Lower lobe of right lung (tissue), 2 donors: ENCODE results near the gene TMEM184B. TPM values are rescaled to one million over a fixed set of nuclear protein-coding genes. Genes with fewer than 3 reads are reported as not detected.

Experiments used
- ATAC-seq, 2 donors: fragments of 200-7000 bp; cut with Tn5 transposase; one replicate each; pipeline ENCODE4 v1.9.1; 2020 to 2022; ENCODE audit warnings: mild to moderate bottlenecking in 2 of 2, moderate library complexity in 2 of 2
- DNase-seq: peaks from one replicate; pipeline ENCODE4 v3.0.0-alpha.2; 2020
- H3K27ac ChIP-seq: fragments of 200-600 bp; one replicate; pipeline ENCODE4 v1.8.0; 2022
- H3K27me3 ChIP-seq: fragments of 200-600 bp; one replicate; pipeline ENCODE4 v1.8.0; 2022; ENCODE audit warnings: low read depth
- H3K36me3 ChIP-seq: fragments of 200-600 bp; one replicate; pipeline ENCODE4 v1.8.0; 2022; ENCODE audit warnings: mild to moderate bottlenecking
- H3K4me1 ChIP-seq: fragments of 200-600 bp; one replicate; pipeline ENCODE4 v1.8.0; 2022
- H3K4me3 ChIP-seq: fragments of 200-600 bp; one replicate; pipeline ENCODE4 v1.8.0; 2022; ENCODE audit warnings: mild to moderate bottlenecking
- H3K9me3 ChIP-seq: fragments of 200-600 bp; one replicate; pipeline ENCODE4 v1.8.0; 2022
- CTCF ChIP-seq: fragments of 200-600 bp; IDR thresholded peaks from one replicate; pipeline ENCODE4 v1.8.0; 2022; ENCODE audit warnings: antibody characterized with exemption, mild to moderate bottlenecking
- intact Hi-C: fragments of 100-400 bp; cut with DNase I; formaldehyde crosslinking; loops from one replicate; pipeline ENCODE4 v1.11.0; 2022
- total RNA-seq: library from RNA; stranded (reverse); fragmentation: NEBNext Ultra II Directional; extraction: Animal tissue kit (Norgen Biotek cat#: 25700); gene quantifications from one replicate; pipeline ENCODE4 v1.2.1, GENCODE V29; 2021
- donor health status: DM: no; HTN: yes; CAD: no; lungs with severe emphysema.

The TMEM184B gene
- total RNA-seq, 1 donor from 2014 or later = 77.7 TPM

- no peak for DNase-seq
- intact Hi-C loops = no loop called here
- no peak overlapping the region for H3K27ac ChIP-seq
These were observed 23.6 kb upstream of the TMEM184B start for GRCh38 chr22:38296372-38296771.

GRCh38 chr22:38295863-38296262 lies 23.1 kb upstream of the TMEM184B start:
- intact Hi-C loops = no loop called here
- H3K9me3 ChIP-seq = no peaks in the 10 kb centered on the region
- DNase-seq (no peak), ATAC-seq (no peak)
- H3K4me1 ChIP-seq = peaks cover 4% of the 10 kb centered on the region
- H3K4me3 ChIP-seq = no peak overlapping the region
- peaks cover 100% of the 10 kb centered on the region for H3K36me3 ChIP-seq
- H3K27ac ChIP-seq = no peak overlapping the region
- no peak for TF ChIP-seq CTCF
- no peaks in the 10 kb centered on the region for H3K27me3 ChIP-seq

More at GRCh38 chr22:38296372-38296771, 23.6 kb upstream of the TMEM184B start:
- no peaks in the 10 kb centered on the region for H3K9me3 ChIP-seq
- no peaks in the 10 kb centered on the region for H3K27me3 ChIP-seq
- TF ChIP-seq CTCF = no peak
- no peak for ATAC-seq
- H3K36me3 ChIP-seq = peaks cover 100% of the 10 kb centered on the region
- H3K4me1 ChIP-seq = peaks cover 4% of the 10 kb centered on the region
- no peak overlapping the region for H3K4me3 ChIP-seq

GRCh38 chr22:38295339-38295738 lies 22.5 kb upstream of the TMEM184B start:
- Histone ChIP-seq H3K9me3 (no peaks in the 10 kb centered on the region), H3K27me3 (no peaks in the 10 kb centered on the region), H3K4me1 (peaks cover 4% of the 10 kb centered on the region), H3K4me3 (no peak overlapping the region), H3K36me3 (peaks cover 97% of the 10 kb centered on the region), H3K27ac (no peak overlapping the region)
- intact Hi-C loops = no loop called here
- no peak for ATAC-seq
- DNase-seq = no peak
- no peak for TF ChIP-seq CTCF

DNA sequence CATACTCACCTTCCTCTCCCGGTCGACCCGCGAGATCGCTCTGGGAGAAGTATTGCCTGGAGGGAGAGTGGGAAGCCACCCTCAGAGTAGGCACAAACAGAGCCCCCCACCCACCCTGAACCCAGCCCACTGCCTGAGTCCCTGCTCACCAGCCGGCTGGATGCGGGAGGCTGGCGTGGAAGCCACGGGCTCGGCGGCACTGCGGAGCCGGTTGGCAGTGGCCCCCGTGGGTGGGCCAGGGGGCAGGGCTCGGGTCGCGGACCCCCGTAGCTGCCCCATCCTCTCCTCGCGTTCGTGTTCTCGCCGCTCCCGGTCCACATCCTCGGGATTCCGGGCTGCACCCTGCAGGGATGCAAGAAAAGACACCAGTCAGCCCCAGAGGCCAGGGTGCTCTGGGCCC lies 21.4 kb upstream of the TMEM184B start:
- Histone ChIP-seq H3K36me3 (peaks cover 97% of the 10 kb centered on the region), H3K4me3 (no peak overlapping the region), H3K9me3 (no peaks in the 10 kb centered on the region), H3K27me3 (no peaks in the 10 kb centered on the region), H3K4me1 (peaks cover 4% of the 10 kb centered on the region), H3K27ac (no peak overlapping the region)
- ATAC-seq (no peak), DNase-seq (no peak)
- intact Hi-C loops = no loop called here
- no peak for TF ChIP-seq CTCF

DNA sequence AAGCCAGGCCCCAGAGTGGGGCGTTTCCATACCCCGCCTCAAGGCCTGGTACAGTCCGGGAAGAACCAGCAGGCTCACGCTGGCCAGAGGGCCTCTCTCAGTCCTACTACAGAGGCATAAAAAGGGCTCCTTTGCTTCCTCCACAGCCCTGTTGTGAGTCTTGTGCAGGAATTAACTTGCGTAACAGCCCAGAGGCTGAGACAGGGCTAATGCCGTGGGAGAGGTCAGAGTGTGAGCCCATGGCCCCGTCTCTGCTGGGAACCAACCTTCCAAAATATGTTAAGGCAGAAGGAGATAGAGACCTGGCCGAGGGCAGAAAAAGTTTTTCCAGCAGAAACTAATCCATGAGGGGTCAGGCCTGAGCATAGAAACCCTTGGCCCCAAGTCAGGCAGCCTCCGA lies 19.9 kb upstream of the TMEM184B start:
- Histone ChIP-seq H3K27me3 (no peaks in the 10 kb centered on the region), H3K4me1 (peaks cover 4% of the 10 kb centered on the region), H3K27ac (peak overlapping the region; percentile 24), H3K4me3 (no peak overlapping the region), H3K36me3 (peaks cover 87% of the 10 kb centered on the region), H3K9me3 (no peaks in the 10 kb centered on the region)
- intact Hi-C loops = no loop called here
- ATAC-seq = no peak
- DNase-seq = no peak
- no peak for TF ChIP-seq CTCF
